ENCODE measurements around the gene PFKFB4.

Gene PFKFB4

GRCh38 chr3:48596676-48597407 lies 40.2 kb upstream of the PFKFB4 start:
- Histone ChIP-seq H3K4me2 (ENCODE audit: insufficient read depth, low read length) (no peak overlapping the region), H3K27ac (ENCODE audit: low read length) (no peak overlapping the region), H3K9me3 (ENCODE audit: insufficient read depth, low read length, severe bottlenecking) (no peaks in the 10 kb centered on the region), H3K4me1 (ENCODE audit: insufficient read depth, low read length) (no peaks in the 10 kb centered on the region), H3K9ac (ENCODE audit: low read depth, low read length) (no peak overlapping the region), H4K20me1 (ENCODE audit: insufficient read depth, low read length) (peaks cover 20% of the 10 kb centered on the region), H3K79me2 (ENCODE audit: insufficient read depth, low read length) (no peaks in the 10 kb centered on the region), H2AFZ (ENCODE audit: low read depth, low read length) (no peak overlapping the region), H3K4me3 (ENCODE audit: low read depth in 1 of 2, low read length in 2 of 2) (no peak overlapping the region), H3K27me3 (ENCODE audit: insufficient read depth, low read length, poor library complexity) (no peaks in the 10 kb centered on the region), H3K36me3 (ENCODE audit: insufficient read depth, low read length) (peaks cover 43% of the 10 kb centered on the region)
- DNase-seq (no peak), ATAC-seq (ENCODE audit: insufficient read depth, low read depth) (peak; percentile 25; the same call in 1 of the 3 replicates)
- TF ChIP-seq CTCF (IDR thresholded peaks at IDR 0.05; ENCODE audit: borderline replicate concordance, extremely low read depth, low read length, poor library complexity, severe bottlenecking) (no peak), EZH2 (IDR thresholded peaks at IDR 0.05; ENCODE audit: borderline replicate concordance, low read depth, low read length, severe bottlenecking) (no peak)

GRCh38 chr3:48596157-48596556 lies 39.6 kb upstream of the PFKFB4 start:
- no peak for ATAC-seq (ENCODE audit: insufficient read depth, low read depth)

GRCh38 chr3:48595526-48596121 lies 39.0 kb upstream of the PFKFB4 start:
- H3K9me3 ChIP-seq (ENCODE audit: insufficient read depth, low read length, severe bottlenecking): no peaks in the 10 kb centered on the region
- no peak overlapping the region for H3K9ac ChIP-seq (ENCODE audit: low read depth, low read length)
- H3K27ac ChIP-seq (ENCODE audit: low read length): no peak overlapping the region
- no peaks in the 10 kb centered on the region for H3K27me3 ChIP-seq (ENCODE audit: insufficient read depth, low read length, poor library complexity)
- TF ChIP-seq CTCF (IDR thresholded peaks at IDR 0.05; ENCODE audit: borderline replicate concordance, extremely low read depth, low read length, poor library complexity, severe bottlenecking) (no peak), EZH2 (IDR thresholded peaks at IDR 0.05; ENCODE audit: borderline replicate concordance, low read depth, low read length, severe bottlenecking) (no peak)
- H4K20me1 ChIP-seq (ENCODE audit: insufficient read depth, low read length): peaks cover 13% of the 10 kb centered on the region; the same call in 1 of the 2 replicates
- H2AFZ ChIP-seq (ENCODE audit: low read depth, low read length): no peak overlapping the region
- no peaks in the 10 kb centered on the region for H3K4me1 ChIP-seq (ENCODE audit: insufficient read depth, low read length)
- DNase-seq (no peak), ATAC-seq (ENCODE audit: insufficient read depth, low read depth) (no peak)
- H3K4me3 ChIP-seq (ENCODE audit: low read depth in 1 of 2, low read length in 2 of 2): no peak overlapping the region
- no peaks in the 10 kb centered on the region for H3K79me2 ChIP-seq (ENCODE audit: insufficient read depth, low read length)
- H3K36me3 ChIP-seq (ENCODE audit: insufficient read depth, low read length): peaks cover 31% of the 10 kb centered on the region
- H3K4me2 ChIP-seq (ENCODE audit: insufficient read depth, low read length): no peak overlapping the region

More at GRCh38 chr3:48596157-48596556, 39.6 kb upstream of the PFKFB4 start:
- Histone ChIP-seq H3K4me3 (ENCODE audit: low read depth in 1 of 2, low read length in 2 of 2) (no peak overlapping the region), H3K9me3 (ENCODE audit: insufficient read depth, low read length, severe bottlenecking) (no peaks in the 10 kb centered on the region), H3K27ac (ENCODE audit: low read length) (no peak overlapping the region), H3K9ac (ENCODE audit: low read depth, low read length) (no peak overlapping the region), H3K36me3 (ENCODE audit: insufficient read depth, low read length) (peaks cover 36% of the 10 kb centered on the region), H2AFZ (ENCODE audit: low read depth, low read length) (no peak overlapping the region), H3K4me1 (ENCODE audit: insufficient read depth, low read length) (no peaks in the 10 kb centered on the region), H3K4me2 (ENCODE audit: insufficient read depth, low read length) (no peak overlapping the region), H3K79me2 (ENCODE audit: insufficient read depth, low read length) (no peaks in the 10 kb centered on the region), H3K27me3 (ENCODE audit: insufficient read depth, low read length, poor library complexity) (no peaks in the 10 kb centered on the region), H4K20me1 (ENCODE audit: insufficient read depth, low read length) (peaks cover 16% of the 10 kb centered on the region)
- DNase-seq: no peak
- no peak for TF ChIP-seq CTCF (IDR thresholded peaks at IDR 0.05; ENCODE audit: borderline replicate concordance, extremely low read depth, low read length, poor library complexity, severe bottlenecking)
- no peak for TF ChIP-seq EZH2 (IDR thresholded peaks at IDR 0.05; ENCODE audit: borderline replicate concordance, low read depth, low read length, severe bottlenecking)
